OCI-LY7 (cell line): ENCODE data around the gene CHD2.

Experiments
- CTCF ChIP-seq: fragments of 200-600 bp; sonication (generic); conservative IDR thresholded peaks from 2 replicates; pipeline ENCODE4 v1.5.1; 2014; ENCODE audit warnings: mild to moderate bottlenecking, antibody characterized with exemption, low read length, moderate library complexity, mixed read lengths
- EZH2phosphoT487 ChIP-seq: fragments of 200-600 bp; sonication (generic); IDR thresholded peaks from 2 replicates; pipeline ENCODE4 v1.6.1; 2018; ENCODE audit warnings: low read depth, borderline replicate concordance, mild to moderate bottlenecking, mixed run types, antibody characterized with exemption, low read length, moderate library complexity, mixed read lengths

GRCh38 chr15:92954578-92954977 is 54.5 kb downstream of the CHD2 start:
- peak; percentile 81 for TF ChIP-seq CTCF
- no peak for TF ChIP-seq EZH2phosphoT487
